ENCODE results near the gene SYNC.

Gene SYNC

GRCh38 chr1:32746130-32746529 is 43.6 kb upstream of the SYNC start:
- no peak overlapping the region for H2BK5ac ChIP-seq (ENCODE audit: low read length)
- no peak overlapping the region for H3K23ac ChIP-seq (ENCODE audit: low read length)
- H3K56ac ChIP-seq (ENCODE audit: low read length) = no peak overlapping the region
- peaks cover 4% of the 10 kb centered on the region for H3K79me2 ChIP-seq (ENCODE audit: control insufficient read depth, insufficient read depth, low read length)
- H2BK15ac ChIP-seq (replicated peaks; ENCODE audit: low read depth) = no peak overlapping the region
- no peak overlapping the region for H3K4me3 ChIP-seq (ENCODE audit: low read length)
- WGBS (ENCODE audit: extremely low coverage, insufficient coverage, low lambda C conversion rate) = no CpG with 5 or more reads among the region's 9 CpGs
- no peak overlapping the region for H2BK120ac ChIP-seq (ENCODE audit: low read depth, low read length)
- H3K4me1 ChIP-seq (ENCODE audit: control insufficient read depth, low read depth, low read length) = peaks cover 10% of the 10 kb centered on the region
- H3K36me3 ChIP-seq (ENCODE audit: control insufficient read depth, insufficient read depth, low read length) = no peaks in the 10 kb centered on the region
- no peak overlapping the region for H4K8ac ChIP-seq (ENCODE audit: low read depth, low read length)
- no peak for DNase-seq
- no peak overlapping the region for H2AK5ac ChIP-seq (ENCODE audit: low read length)
- H3K27me3 ChIP-seq (ENCODE audit: insufficient read depth, low read length, poor library complexity) = no peaks in the 10 kb centered on the region
- no peak overlapping the region for H3K18ac ChIP-seq (ENCODE audit: low read length)
- H3K27ac ChIP-seq (ENCODE audit: low read depth, low read length) = no peak overlapping the region
- H3K4me2 ChIP-seq (ENCODE audit: low read length) = no peak overlapping the region
- H4K5ac ChIP-seq (ENCODE audit: low read length) = no peak overlapping the region
- no peak overlapping the region for H3K9ac ChIP-seq (ENCODE audit: low read length)
- no peak overlapping the region for H3K4ac ChIP-seq (ENCODE audit: low read depth, low read length)
- peaks cover 5% of the 10 kb centered on the region for H3K79me1 ChIP-seq (ENCODE audit: low read length)

GRCh38 chr1:32744071-32744425 is 41.5 kb upstream of the SYNC start:
- no peak overlapping the region for H3K9ac ChIP-seq (ENCODE audit: low read length)
- H3K27ac ChIP-seq (ENCODE audit: low read depth, low read length) = no peak overlapping the region
- H3K4ac ChIP-seq (ENCODE audit: low read depth, low read length) = no peak overlapping the region
- peak overlapping the region; percentile 95 for H3K56ac ChIP-seq (ENCODE audit: low read length)
- no peak overlapping the region for H3K4me3 ChIP-seq (ENCODE audit: low read length)
- no peak overlapping the region for H4K5ac ChIP-seq (ENCODE audit: low read length)
- no peak overlapping the region for H2BK15ac ChIP-seq (replicated peaks; ENCODE audit: low read depth)
- H3K23ac ChIP-seq (ENCODE audit: low read length) = no peak overlapping the region
- H3K4me1 ChIP-seq (ENCODE audit: control insufficient read depth, low read depth, low read length) = peaks cover 13% of the 10 kb centered on the region
- H2BK5ac ChIP-seq (ENCODE audit: low read length) = no peak overlapping the region
- peak; percentile 55 for DNase-seq
- no peak overlapping the region for H2AK5ac ChIP-seq (ENCODE audit: low read length)
- no peak overlapping the region for H2BK120ac ChIP-seq (ENCODE audit: low read depth, low read length)
- H3K36me3 ChIP-seq (ENCODE audit: control insufficient read depth, insufficient read depth, low read length) = no peaks in the 10 kb centered on the region
- peaks cover 4% of the 10 kb centered on the region for H3K79me2 ChIP-seq (ENCODE audit: control insufficient read depth, insufficient read depth, low read length)
- no peak overlapping the region for H3K4me2 ChIP-seq (ENCODE audit: low read length)
- H3K27me3 ChIP-seq (ENCODE audit: insufficient read depth, low read length, poor library complexity) = no peaks in the 10 kb centered on the region
- no peak overlapping the region for H3K18ac ChIP-seq (ENCODE audit: low read length)
- peaks cover 5% of the 10 kb centered on the region for H3K79me1 ChIP-seq (ENCODE audit: low read length)
- H4K8ac ChIP-seq (ENCODE audit: low read depth, low read length) = no peak overlapping the region

GRCh38 chr1:32743380-32744070 is 41.0 kb upstream of the SYNC start:
- no peak overlapping the region for H3K4me3 ChIP-seq (ENCODE audit: low read length)
- H3K4ac ChIP-seq (ENCODE audit: low read depth, low read length) = no peak overlapping the region

GRCh38 chr1:32742956-32743355 is 40.4 kb upstream of the SYNC start:
- Histone ChIP-seq H3K4ac (ENCODE audit: low read depth, low read length) (peak overlapping the region; percentile 73), H3K79me1 (ENCODE audit: low read length) (peaks cover 5% of the 10 kb centered on the region), H4K8ac (ENCODE audit: low read depth, low read length) (no peak overlapping the region), H4K5ac (ENCODE audit: low read length) (no peak overlapping the region), H3K18ac (ENCODE audit: low read length) (peak overlapping the region; percentile 94), H3K36me3 (ENCODE audit: control insufficient read depth, insufficient read depth, low read length) (no peaks in the 10 kb centered on the region), H3K27ac (ENCODE audit: low read depth, low read length) (peak overlapping the region; percentile 89), H2BK120ac (ENCODE audit: low read depth, low read length) (no peak overlapping the region), H3K4me3 (ENCODE audit: low read length) (no peak overlapping the region), H3K4me1 (ENCODE audit: control insufficient read depth, low read depth, low read length) (peaks cover 13% of the 10 kb centered on the region), H3K27me3 (ENCODE audit: insufficient read depth, low read length, poor library complexity) (no peaks in the 10 kb centered on the region), H2BK15ac (replicated peaks; ENCODE audit: low read depth) (no peak overlapping the region), H3K79me2 (ENCODE audit: control insufficient read depth, insufficient read depth, low read length) (peaks cover 4% of the 10 kb centered on the region), H3K56ac (ENCODE audit: low read length) (peak overlapping the region; percentile 95), H3K9ac (ENCODE audit: low read length) (peak overlapping the region; percentile 81), H2AK5ac (ENCODE audit: low read length) (peak overlapping the region; percentile 32), H2BK5ac (ENCODE audit: low read length) (no peak overlapping the region), H3K23ac (ENCODE audit: low read length) (no peak overlapping the region), H3K4me2 (ENCODE audit: low read length) (peak overlapping the region; percentile 83)
- DNase-seq = peak; percentile 39
- no CpG with 5 or more reads among the region's 4 CpGs for WGBS (ENCODE audit: extremely low coverage, insufficient coverage, low lambda C conversion rate)

More at GRCh38 chr1:32743380-32744070, 41.0 kb upstream of the SYNC start:
- no peak overlapping the region for H3K4me2 ChIP-seq (ENCODE audit: low read length)
- no CpG with 5 or more reads among the region's 6 CpGs for WGBS (ENCODE audit: extremely low coverage, insufficient coverage, low lambda C conversion rate)
- peak overlapping the region; percentile 81 for H3K9ac ChIP-seq (ENCODE audit: low read length)
- H3K23ac ChIP-seq (ENCODE audit: low read length) = no peak overlapping the region
- H2BK120ac ChIP-seq (ENCODE audit: low read depth, low read length) = no peak overlapping the region
- no peak overlapping the region for H2BK5ac ChIP-seq (ENCODE audit: low read length)
- H3K27me3 ChIP-seq (ENCODE audit: insufficient read depth, low read length, poor library complexity) = no peaks in the 10 kb centered on the region
- no peaks in the 10 kb centered on the region for H3K36me3 ChIP-seq (ENCODE audit: control insufficient read depth, insufficient read depth, low read length)
- H2BK15ac ChIP-seq (replicated peaks; ENCODE audit: low read depth) = no peak overlapping the region
- peaks cover 4% of the 10 kb centered on the region for H3K79me2 ChIP-seq (ENCODE audit: control insufficient read depth, insufficient read depth, low read length)
- H3K56ac ChIP-seq (ENCODE audit: low read length) = peak overlapping the region; percentile 95
- H4K5ac ChIP-seq (ENCODE audit: low read length) = no peak overlapping the region
- H3K18ac ChIP-seq (ENCODE audit: low read length) = no peak overlapping the region
- peaks cover 13% of the 10 kb centered on the region for H3K4me1 ChIP-seq (ENCODE audit: control insufficient read depth, low read depth, low read length)
- H3K27ac ChIP-seq (ENCODE audit: low read depth, low read length) = no peak overlapping the region
- H2AK5ac ChIP-seq (ENCODE audit: low read length) = peak overlapping the region; percentile 32
- H4K8ac ChIP-seq (ENCODE audit: low read depth, low read length) = no peak overlapping the region
- no peak for DNase-seq
- H3K79me1 ChIP-seq (ENCODE audit: low read length) = peaks cover 5% of the 10 kb centered on the region

GRCh38 chr1:32742199-32742947 is 39.8 kb upstream of the SYNC start:
- H3K27me3 ChIP-seq (ENCODE audit: insufficient read depth, low read length, poor library complexity) = no peaks in the 10 kb centered on the region
- H2BK5ac ChIP-seq (ENCODE audit: low read length) = peak overlapping the region; percentile 32
- peak overlapping the region; percentile 65 for H3K4me3 ChIP-seq (ENCODE audit: low read length)
- H3K4me1 ChIP-seq (ENCODE audit: control insufficient read depth, low read depth, low read length) = peaks cover 17% of the 10 kb centered on the region
- H3K23ac ChIP-seq (ENCODE audit: low read length) = peak overlapping the region; percentile 7
- no peak overlapping the region for H4K5ac ChIP-seq (ENCODE audit: low read length)
- H3K9ac ChIP-seq (ENCODE audit: low read length) = peak overlapping the region; percentile 81
- peak overlapping the region; percentile 94 for H3K18ac ChIP-seq (ENCODE audit: low read length)
- peak overlapping the region; percentile 64 for H2AK5ac ChIP-seq (ENCODE audit: low read length)
- H2BK120ac ChIP-seq (ENCODE audit: low read depth, low read length) = peak overlapping the region; percentile 55
- H3K36me3 ChIP-seq (ENCODE audit: control insufficient read depth, insufficient read depth, low read length) = no peaks in the 10 kb centered on the region
- H3K4me2 ChIP-seq (ENCODE audit: low read length) = peak overlapping the region; percentile 83
- peak overlapping the region; percentile 93 for H2BK15ac ChIP-seq (replicated peaks; ENCODE audit: low read depth)
- H3K4ac ChIP-seq (ENCODE audit: low read depth, low read length) = peak overlapping the region; percentile 89
- peaks cover 5% of the 10 kb centered on the region for H3K79me1 ChIP-seq (ENCODE audit: low read length)
- H3K27ac ChIP-seq (ENCODE audit: low read depth, low read length) = peak overlapping the region; percentile 89
- peaks cover 4% of the 10 kb centered on the region for H3K79me2 ChIP-seq (ENCODE audit: control insufficient read depth, insufficient read depth, low read length)
- peak overlapping the region; percentile 100 for H4K8ac ChIP-seq (ENCODE audit: low read depth, low read length)
- peak; percentile 58 for DNase-seq
- peak overlapping the region; percentile 95 for H3K56ac ChIP-seq (ENCODE audit: low read length)
- no CpG with 5 or more reads among the region's 28 CpGs for WGBS (ENCODE audit: extremely low coverage, insufficient coverage, low lambda C conversion rate)
